ENCODE results near the gene THSD4.

The THSD4 gene

GRCh38 chr15:71114066-71114680 is 1.1 kb upstream of the THSD4 start:
- DNase-seq (ENCODE audit: low read depth in 1 of 2, low spot score in 1 of 2), result no peak
- peaks cover 32% of the 10 kb centered on the region for H3K27me3 ChIP-seq (ENCODE audit: insufficient read depth, poor library complexity, severe bottlenecking)
- H3K27ac ChIP-seq (replicated peaks), result no peak overlapping the region
- H3K4me3 ChIP-seq (replicated peaks; ENCODE audit: insufficient read depth, low read length), result no peak overlapping the region
- TF ChIP-seq REST (IDR thresholded peaks at IDR 0.05; ENCODE audit: insufficient replicate concordance, low read depth), result no peak
- no peak for TF ChIP-seq SPI1 (IDR thresholded peaks at IDR 0.05; ENCODE audit: borderline replicate concordance, low read depth)
- no peak for TF ChIP-seq CTCF (IDR thresholded peaks at IDR 0.05; ENCODE audit: insufficient read depth, low read length)
- TF ChIP-seq GABPA (IDR thresholded peaks at IDR 0.05; ENCODE audit: low read depth), result no peak
- no peak for TF ChIP-seq POLR2AphosphoS5 (IDR thresholded peaks at IDR 0.05; ENCODE audit: low read depth)

- no peak overlapping the region for H3K27ac ChIP-seq (replicated peaks)
- peak overlapping the region; percentile 26 for H3K4me3 ChIP-seq (replicated peaks; ENCODE audit: insufficient read depth, low read length)
- TF ChIP-seq SPI1 (IDR thresholded peaks at IDR 0.05; ENCODE audit: borderline replicate concordance, low read depth), result no peak
- peak; percentile 4 to 7 for DNase-seq (ENCODE audit: low read depth in 1 of 2, low spot score in 1 of 2)
- peaks cover 32% of the 10 kb centered on the region for H3K27me3 ChIP-seq (ENCODE audit: insufficient read depth, poor library complexity, severe bottlenecking)
Observed at GRCh38 chr15:71115567-71116351, 488 bp downstream of the THSD4 start.

- no peak for DNase-seq (ENCODE audit: low read depth in 1 of 2, low spot score in 1 of 2)
- TF ChIP-seq SPI1 (IDR thresholded peaks at IDR 0.05; ENCODE audit: borderline replicate concordance, low read depth) (no peak), REST (IDR thresholded peaks at IDR 0.05; ENCODE audit: insufficient replicate concordance, low read depth) (no peak), GABPA (IDR thresholded peaks at IDR 0.05; ENCODE audit: low read depth) (no peak), POLR2AphosphoS5 (IDR thresholded peaks at IDR 0.05; ENCODE audit: low read depth) (no peak), CTCF (IDR thresholded peaks at IDR 0.05; ENCODE audit: insufficient read depth, low read length) (no peak)
- no peak overlapping the region for H3K27ac ChIP-seq (replicated peaks)
- H3K4me3 ChIP-seq (replicated peaks; ENCODE audit: insufficient read depth, low read length), result no peak overlapping the region
- H3K27me3 ChIP-seq (ENCODE audit: insufficient read depth, poor library complexity, severe bottlenecking), result peaks cover 32% of the 10 kb centered on the region
Observed at GRCh38 chr15:71116366-71116765, 1.1 kb downstream of the THSD4 start.

GRCh38 chr15:71116942-71117341 is 1.7 kb downstream of the THSD4 start:
- TF ChIP-seq CTCF (IDR thresholded peaks at IDR 0.05; ENCODE audit: insufficient read depth, low read length) (no peak), GABPA (IDR thresholded peaks at IDR 0.05; ENCODE audit: low read depth) (no peak), SPI1 (IDR thresholded peaks at IDR 0.05; ENCODE audit: borderline replicate concordance, low read depth) (no peak), POLR2AphosphoS5 (IDR thresholded peaks at IDR 0.05; ENCODE audit: low read depth) (no peak)
- no peak overlapping the region for H3K4me3 ChIP-seq (replicated peaks; ENCODE audit: insufficient read depth, low read length)
- H3K27me3 ChIP-seq (ENCODE audit: insufficient read depth, poor library complexity, severe bottlenecking), result peaks cover 32% of the 10 kb centered on the region
- H3K27ac ChIP-seq (replicated peaks), result no peak overlapping the region
- DNase-seq (ENCODE audit: low read depth in 1 of 2, low spot score in 1 of 2), result no peak

Data from HL-60 (cell line).